Activated T-helper 2 cell treated with anti-CD3 and anti-CD28 coated beads, Interferon-gamma antibody, Interleukin-2, Interleukin-4, amounts not matched to agents 10 μg/mL and 5 μg/mL and 100 μg/mL, durations not matched to agents 14 hours and 24 hours and 36 hours (primary cell): ENCODE data around the gene USP12. TPM values are rescaled to one million over a fixed set of nuclear protein-coding genes. Genes with fewer than 3 reads are reported as not detected.

ENCODE experiments used
- DNase-seq: peaks from one replicate; pipeline ENCODE4 v3.0.0; 2021; ENCODE audit warnings: low spot score
- H3K27ac Mint-ChIP-seq: one replicate; pipeline ENCODE4 v1.8.0; 2021; ENCODE audit warnings: mixed read lengths
- H3K27me3 Mint-ChIP-seq: one replicate; pipeline ENCODE4 v1.8.0; 2021; ENCODE audit warnings: low read depth, mixed read lengths
- H3K36me3 Mint-ChIP-seq: one replicate; pipeline ENCODE4 v1.8.0; 2021; ENCODE audit warnings: low read depth, mixed read lengths
- H3K4me1 Mint-ChIP-seq: one replicate; pipeline ENCODE4 v1.8.0; 2021; ENCODE audit warnings: low read depth, mixed read lengths
- H3K4me3 Mint-ChIP-seq: one replicate; pipeline ENCODE4 v1.8.0; 2021; ENCODE audit warnings: low read depth, mild to moderate bottlenecking, moderate library complexity, mixed read lengths
- H3K9me3 Mint-ChIP-seq: one replicate; pipeline ENCODE4 v1.8.0; 2021; ENCODE audit warnings: mixed read lengths
- intact Hi-C: fragments of 100-400 bp; cut with micrococcal nuclease; formaldehyde crosslinking; loops from one replicate; pipeline ENCODE4 v1.15.1; 2023
- total RNA-seq: library from RNA; stranded (reverse); gene quantifications from 2 replicates; pipeline ENCODE4 v1.2.3, GENCODE V29; 2022

Gene USP12
- total RNA-seq, 1 donor from 2014 or later: 40.8 TPM

DNA sequence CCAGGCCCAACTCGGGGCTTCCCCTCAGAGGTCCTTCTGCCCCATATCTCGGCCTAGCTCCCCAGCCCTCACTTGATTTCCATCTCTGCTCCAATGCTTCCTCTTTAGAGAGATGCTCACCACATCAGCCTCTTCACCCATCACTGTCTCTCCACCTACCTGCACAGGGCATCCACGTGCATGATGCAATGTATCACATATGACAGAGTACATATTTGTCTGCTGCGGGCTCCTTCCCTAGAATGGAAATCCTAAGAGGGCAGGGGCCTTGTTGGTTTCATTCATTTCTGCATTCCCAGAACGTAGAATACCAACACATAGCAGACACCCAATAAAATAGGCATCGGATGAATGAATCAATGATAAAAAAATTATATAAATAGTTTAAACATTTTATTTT lies 130.3 kb downstream of the USP12 start:
- DNase-seq: no peak
- no peaks in the 10 kb centered on the region for H3K36me3 Mint-ChIP-seq
- no peak overlapping the region for H3K27ac Mint-ChIP-seq
- H3K27me3 Mint-ChIP-seq: peaks cover 10% of the 10 kb centered on the region
- H3K4me1 Mint-ChIP-seq: peaks cover 23% of the 10 kb centered on the region
- H3K4me3 Mint-ChIP-seq: no peak overlapping the region
- H3K9me3 Mint-ChIP-seq: no peaks in the 10 kb centered on the region
- intact Hi-C loops: loop anchor here (10.0 kb wide), 1 partner anchor 213 kb away; the partner anchor contains the start of gene RPL21

DNA sequence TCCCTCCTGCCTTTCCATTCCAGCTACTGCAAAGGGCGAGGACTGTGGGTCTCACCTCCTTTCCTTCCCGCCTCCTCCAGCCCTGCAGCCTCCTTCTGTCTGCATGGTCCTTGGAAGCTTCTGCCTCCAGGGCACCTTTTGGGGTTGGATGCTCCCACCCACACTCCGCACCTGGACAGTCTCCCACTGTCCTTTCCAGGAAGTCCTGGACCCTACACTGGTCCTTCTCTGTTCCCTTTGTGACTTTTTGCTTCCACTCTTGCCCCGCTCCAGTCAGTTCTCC lies 130.8 kb downstream of the USP12 start:
- H3K4me3 Mint-ChIP-seq: no peak overlapping the region
- peaks cover 21% of the 10 kb centered on the region for H3K4me1 Mint-ChIP-seq
- H3K27ac Mint-ChIP-seq: no peak overlapping the region

DNA sequence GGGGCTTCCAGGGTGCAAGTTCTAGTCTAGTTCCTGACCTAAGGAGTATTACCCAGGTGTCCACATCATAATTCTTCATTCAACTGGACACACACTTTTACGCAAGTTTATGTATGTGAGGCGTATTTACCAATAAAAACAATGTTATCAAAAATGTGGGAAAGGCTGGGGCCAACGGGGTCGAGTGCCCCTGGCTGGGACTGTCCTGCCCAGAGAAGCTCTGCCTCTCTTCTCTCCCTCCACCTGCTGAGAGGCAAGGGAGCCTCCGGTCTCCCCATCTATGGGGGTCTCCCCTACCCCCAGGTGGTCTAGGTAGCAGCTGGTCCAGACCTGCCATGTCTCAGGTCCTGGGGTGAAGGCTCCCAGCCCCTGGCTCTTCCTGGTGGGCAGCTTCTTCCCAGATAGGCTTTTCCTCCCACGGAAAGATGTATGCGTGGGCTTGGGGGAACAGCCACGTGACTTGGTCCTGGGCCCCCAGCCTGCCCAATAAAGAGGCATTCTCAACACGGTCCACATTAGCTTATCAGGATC lies 132.4 kb downstream of the USP12 start:
- Mint-ChIP-seq H3K36me3 (no peaks in the 10 kb centered on the region), H3K4me3 (no peak overlapping the region), H3K9me3 (no peaks in the 10 kb centered on the region), H3K27ac (no peak overlapping the region), H3K27me3 (peaks cover 26% of the 10 kb centered on the region), H3K4me1 (peaks cover 12% of the 10 kb centered on the region)
- intact Hi-C loops: no loop called here
- no peak for DNase-seq

More for the DNA sequence above, 130.8 kb downstream of the USP12 start:
- no peaks in the 10 kb centered on the region for H3K9me3 Mint-ChIP-seq
- intact Hi-C loops: loop anchor here (10.0 kb wide), 1 partner anchor 214 kb away; the partner anchor contains the start of gene RPL21
- no peak for DNase-seq
- H3K27me3 Mint-ChIP-seq: peaks cover 14% of the 10 kb centered on the region
- no peaks in the 10 kb centered on the region for H3K36me3 Mint-ChIP-seq

DNA sequence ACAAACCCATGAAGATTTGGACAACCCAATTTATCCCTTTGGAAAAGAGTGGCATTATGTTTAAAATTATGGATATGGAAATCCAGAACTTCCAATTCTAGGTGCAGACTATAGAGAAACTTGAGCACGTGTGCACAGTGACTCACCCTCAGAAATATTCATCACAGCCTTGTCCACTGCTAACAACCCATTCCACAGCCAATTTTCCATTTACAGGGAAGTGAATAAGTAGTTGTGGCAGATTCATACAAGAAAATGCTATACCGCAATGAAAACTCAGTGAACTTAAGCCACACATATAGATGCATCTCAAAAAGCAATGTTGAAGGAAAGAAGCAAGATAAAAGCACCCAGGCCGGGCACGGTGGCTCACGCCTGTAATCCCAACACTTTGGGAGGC lies 133.3 kb downstream of the USP12 start:
- Mint-ChIP-seq H3K27ac (no peak overlapping the region), H3K36me3 (no peaks in the 10 kb centered on the region), H3K9me3 (no peaks in the 10 kb centered on the region), H3K4me1 (peaks cover 9% of the 10 kb centered on the region), H3K27me3 (peaks cover 30% of the 10 kb centered on the region), H3K4me3 (no peak overlapping the region)
- DNase-seq: no peak
- intact Hi-C loops: no loop called here

DNA sequence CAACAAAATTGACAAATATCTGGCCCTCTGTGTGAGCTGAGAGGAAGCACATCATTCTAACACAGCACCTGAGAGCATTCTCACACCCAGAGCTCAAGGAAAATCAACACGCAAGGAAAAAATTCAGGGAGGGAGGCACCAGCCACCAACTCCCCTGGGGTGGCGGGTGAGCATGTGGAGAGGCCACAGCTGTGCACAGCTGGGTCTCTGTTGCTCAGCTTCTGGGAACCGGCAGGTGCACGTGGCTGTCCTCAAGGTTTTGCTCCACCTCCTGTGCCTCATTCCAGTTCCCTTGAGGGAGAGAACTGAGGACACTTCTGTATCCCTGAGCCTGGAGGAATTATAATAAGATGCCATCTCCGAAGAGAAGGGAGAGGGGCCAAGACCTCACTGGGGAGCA lies 134.0 kb downstream of the USP12 start:
- H3K27ac Mint-ChIP-seq: no peak overlapping the region
- peaks cover 5% of the 10 kb centered on the region for H3K4me1 Mint-ChIP-seq
- intact Hi-C loops: no loop called here
- H3K36me3 Mint-ChIP-seq: no peaks in the 10 kb centered on the region
- DNase-seq: no peak
- no peak overlapping the region for H3K4me3 Mint-ChIP-seq
- no peaks in the 10 kb centered on the region for H3K9me3 Mint-ChIP-seq
- H3K27me3 Mint-ChIP-seq: peaks cover 34% of the 10 kb centered on the region

DNA sequence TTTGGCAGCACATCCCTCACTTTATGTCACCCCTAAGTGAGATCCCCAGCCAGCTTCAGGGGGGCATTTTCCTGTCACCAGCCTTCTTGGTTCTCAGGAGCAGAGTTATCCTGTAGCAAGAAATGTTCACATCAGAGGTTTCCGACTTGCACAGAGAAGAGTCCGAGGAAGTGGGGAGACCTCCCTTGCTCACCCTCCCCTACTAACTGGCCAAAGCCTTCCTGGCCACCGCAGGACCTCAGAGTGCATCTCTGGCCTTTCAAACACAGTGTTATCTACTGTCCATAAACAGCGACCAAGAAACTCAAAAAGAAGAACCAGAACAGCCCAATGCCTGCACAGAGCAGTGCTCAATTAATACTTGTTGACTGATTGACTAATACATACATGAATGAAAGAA lies 134.4 kb downstream of the USP12 start:
- H3K4me1 Mint-ChIP-seq: peaks cover 5% of the 10 kb centered on the region
- intact Hi-C loops: no loop called here
- no peaks in the 10 kb centered on the region for H3K36me3 Mint-ChIP-seq
- H3K27me3 Mint-ChIP-seq: peaks cover 36% of the 10 kb centered on the region
- no peak for DNase-seq
- H3K27ac Mint-ChIP-seq: no peak overlapping the region
- H3K9me3 Mint-ChIP-seq: no peaks in the 10 kb centered on the region
- H3K4me3 Mint-ChIP-seq: no peak overlapping the region

DNA sequence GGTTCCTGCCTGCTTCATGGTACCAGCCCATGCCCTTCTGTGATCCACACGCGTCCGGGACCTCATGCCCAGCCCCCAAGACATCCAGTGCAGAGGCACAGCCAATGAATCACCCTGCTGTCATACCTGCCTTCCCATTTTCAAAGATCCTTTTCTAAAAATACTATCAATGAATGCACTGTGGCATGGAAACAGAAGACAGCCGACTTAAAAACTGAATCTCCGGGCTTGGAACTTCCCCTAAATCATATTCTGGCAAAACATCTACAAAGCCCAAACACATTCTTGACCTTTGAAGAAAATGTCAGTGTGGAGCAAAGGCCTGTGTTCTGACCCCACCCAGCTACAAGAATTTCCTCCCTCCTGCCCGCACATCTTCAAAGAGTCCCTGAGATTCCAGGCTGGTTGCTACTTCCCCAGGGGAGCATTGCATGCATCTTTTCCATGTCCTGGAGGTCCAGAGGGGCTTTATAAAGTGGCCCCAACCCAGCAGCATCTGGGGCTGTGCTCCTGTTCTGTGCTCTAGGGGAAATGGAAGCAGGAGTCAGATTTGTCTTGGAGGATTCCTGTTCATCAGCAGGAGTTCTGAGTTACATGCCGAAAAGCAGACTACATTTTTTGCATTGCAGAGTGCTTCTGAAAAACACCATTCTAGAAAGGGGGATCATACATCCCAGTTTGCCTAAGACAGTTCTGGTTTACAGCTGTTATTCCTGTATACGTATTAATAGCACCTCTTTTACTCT lies 135.2 kb downstream of the USP12 start:
- intact Hi-C loops: no loop called here
- Mint-ChIP-seq H3K27me3 (peaks cover 38% of the 10 kb centered on the region), H3K27ac (no peak overlapping the region), H3K9me3 (no peaks in the 10 kb centered on the region), H3K36me3 (no peaks in the 10 kb centered on the region), H3K4me3 (no peak overlapping the region), H3K4me1 (peaks cover 5% of the 10 kb centered on the region)
- DNase-seq: no peak

DNA sequence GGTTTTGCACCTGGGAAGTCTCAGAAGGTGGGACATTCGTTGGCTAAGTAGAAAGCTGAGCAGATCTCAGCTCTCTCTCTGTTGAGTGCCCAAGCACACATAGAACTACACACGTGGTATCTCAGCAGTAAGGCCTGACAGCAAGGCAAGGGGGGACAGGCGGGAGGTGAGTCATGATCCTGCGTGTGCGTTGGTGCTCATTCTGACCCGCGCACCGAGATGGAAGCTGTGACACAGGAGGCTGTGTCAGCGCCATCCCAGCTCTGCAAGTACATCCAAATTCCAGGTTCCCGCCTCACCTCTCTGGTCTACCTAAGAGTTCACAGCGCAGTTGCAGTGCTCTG lies 135.7 kb downstream of the USP12 start:
- peaks cover 5% of the 10 kb centered on the region for H3K4me1 Mint-ChIP-seq
- no peaks in the 10 kb centered on the region for H3K36me3 Mint-ChIP-seq
- no peak overlapping the region for H3K4me3 Mint-ChIP-seq
- peaks cover 41% of the 10 kb centered on the region for H3K27me3 Mint-ChIP-seq
- no peak for DNase-seq
- H3K9me3 Mint-ChIP-seq: no peaks in the 10 kb centered on the region
- H3K27ac Mint-ChIP-seq: no peak overlapping the region
- intact Hi-C loops: no loop called here

DNA sequence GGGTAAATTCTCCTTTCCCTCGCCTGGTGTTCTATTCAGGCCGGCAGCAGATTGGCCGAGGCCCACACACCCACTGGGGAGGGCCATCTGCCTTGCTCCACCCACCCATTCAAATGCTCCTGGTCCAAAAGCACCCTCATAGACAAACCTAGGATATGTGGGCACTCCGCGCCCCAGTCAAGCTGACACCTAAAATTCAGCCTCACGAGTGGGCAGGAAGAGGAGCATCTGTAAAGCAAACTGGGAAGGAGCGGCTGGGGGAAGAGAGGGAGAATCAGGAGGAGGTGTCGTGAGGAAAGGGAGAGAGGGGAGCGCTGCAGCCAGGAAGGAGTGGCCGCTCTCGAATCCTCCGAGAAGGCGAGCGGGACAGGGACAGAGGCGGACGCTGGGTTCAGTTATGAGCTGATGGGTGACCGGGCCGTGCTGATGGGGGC lies 136.9 kb downstream of the USP12 start:
- intact Hi-C loops: no loop called here
- H3K9me3 Mint-ChIP-seq: no peaks in the 10 kb centered on the region
- H3K4me3 Mint-ChIP-seq: no peak overlapping the region
- H3K4me1 Mint-ChIP-seq: peaks cover 5% of the 10 kb centered on the region
- H3K27ac Mint-ChIP-seq: no peak overlapping the region
- no peak for DNase-seq
- H3K27me3 Mint-ChIP-seq: peaks cover 46% of the 10 kb centered on the region
- H3K36me3 Mint-ChIP-seq: no peaks in the 10 kb centered on the region

DNA sequence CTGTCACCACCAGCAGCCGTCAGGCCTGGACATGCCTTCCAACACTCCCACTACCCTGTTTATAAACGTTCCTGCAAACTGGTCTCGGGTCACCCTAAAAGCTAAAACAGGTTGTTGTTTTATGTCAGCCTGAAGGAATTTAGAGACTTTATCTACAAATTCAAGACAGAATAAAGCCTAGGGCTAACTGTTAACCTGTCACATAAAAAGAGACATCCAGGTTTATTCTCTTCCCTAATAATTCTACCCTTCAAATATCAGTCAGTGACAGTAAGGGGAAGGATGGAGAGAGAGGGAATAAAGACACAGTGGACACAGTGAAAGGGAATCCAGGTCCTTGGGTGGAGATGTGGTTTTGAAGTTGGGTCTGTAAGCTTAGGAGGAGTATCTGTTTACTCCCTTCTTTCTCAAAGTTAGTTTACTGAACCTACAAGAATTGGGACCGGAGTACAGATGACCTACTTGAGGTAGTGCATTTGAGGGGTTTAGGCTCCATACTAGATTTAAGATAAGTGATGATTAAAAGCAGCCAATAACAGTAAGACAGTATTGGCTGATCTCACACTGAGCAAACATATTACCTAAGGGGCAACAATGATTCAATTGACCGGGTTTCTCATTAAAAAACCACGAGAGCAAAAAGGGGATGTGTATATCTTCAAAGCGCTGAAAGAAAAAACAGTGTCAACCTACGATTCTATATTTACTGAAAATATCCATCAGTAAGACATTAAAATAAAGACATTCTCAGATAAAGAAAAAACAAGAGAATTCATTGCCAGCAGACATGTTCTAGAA lies 142.7 kb downstream of the USP12 start:
- Mint-ChIP-seq H3K4me3 (no peak overlapping the region), H3K36me3 (no peaks in the 10 kb centered on the region), H3K27ac (no peak overlapping the region), H3K9me3 (no peaks in the 10 kb centered on the region), H3K27me3 (peaks cover 28% of the 10 kb centered on the region), H3K4me1 (peaks cover 4% of the 10 kb centered on the region)
- DNase-seq: no peak
- intact Hi-C loops: no loop called here

DNA sequence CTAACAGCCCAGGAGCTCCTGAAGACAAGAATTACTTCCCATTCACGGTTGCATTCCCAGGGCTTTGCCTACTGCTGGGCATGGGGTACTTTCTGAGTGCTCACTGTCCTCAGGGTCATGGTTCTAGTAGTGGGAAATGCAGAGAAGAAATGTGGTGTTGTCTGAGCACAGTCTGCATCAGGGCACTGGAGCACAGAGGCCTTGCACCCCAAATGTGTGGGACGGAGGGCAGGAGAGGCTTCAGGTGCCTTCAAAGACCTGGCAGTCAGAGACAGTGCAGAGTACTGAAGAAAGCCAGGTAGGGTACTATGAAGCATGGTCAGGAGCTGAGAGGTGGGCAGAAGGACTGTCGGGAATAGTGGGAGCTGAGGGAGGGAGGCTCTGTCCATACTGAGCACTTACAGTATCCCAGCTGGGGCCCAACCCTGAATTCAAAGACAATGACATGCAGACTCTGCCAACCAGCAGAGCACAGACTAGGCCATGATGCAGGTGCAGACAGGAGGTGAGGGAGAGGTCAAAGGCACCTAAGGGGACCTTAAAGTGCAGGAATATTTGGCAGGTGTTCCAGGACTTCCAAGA lies 144.4 kb downstream of the USP12 start:
- intact Hi-C loops: no loop called here
- Mint-ChIP-seq H3K9me3 (no peaks in the 10 kb centered on the region), H3K27ac (no peak overlapping the region), H3K27me3 (peaks cover 21% of the 10 kb centered on the region), H3K4me1 (peaks cover 11% of the 10 kb centered on the region), H3K4me3 (no peak overlapping the region), H3K36me3 (no peaks in the 10 kb centered on the region)
- no peak for DNase-seq

DNA sequence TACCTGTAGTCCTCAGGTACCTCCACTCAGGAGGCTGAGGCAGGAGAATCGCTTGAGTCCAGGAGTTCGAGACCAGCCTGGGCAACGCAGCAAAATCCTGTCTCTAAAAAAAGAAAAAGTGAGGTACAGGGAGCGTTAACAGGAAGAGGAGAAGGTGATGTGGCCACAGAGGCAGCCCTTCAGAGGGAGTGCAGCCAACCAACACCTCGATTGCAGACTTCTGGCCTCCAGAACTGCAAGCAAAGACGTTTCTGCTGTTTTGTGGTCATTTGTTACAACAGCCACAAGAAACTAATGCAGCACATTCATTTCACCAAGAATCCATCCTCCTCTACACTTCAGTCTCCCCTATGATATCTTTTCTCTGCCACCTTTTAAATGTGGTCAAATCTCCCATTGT lies 145.2 kb downstream of the USP12 start:
- H3K36me3 Mint-ChIP-seq: no peaks in the 10 kb centered on the region
- peaks cover 11% of the 10 kb centered on the region for H3K4me1 Mint-ChIP-seq
- no peaks in the 10 kb centered on the region for H3K9me3 Mint-ChIP-seq
- H3K4me3 Mint-ChIP-seq: no peak overlapping the region
- H3K27ac Mint-ChIP-seq: no peak overlapping the region
- intact Hi-C loops: no loop called here
- peaks cover 19% of the 10 kb centered on the region for H3K27me3 Mint-ChIP-seq
- no peak for DNase-seq
